Measurements from ENCODE around the gene C16orf82.

The C16orf82 gene

DNA sequence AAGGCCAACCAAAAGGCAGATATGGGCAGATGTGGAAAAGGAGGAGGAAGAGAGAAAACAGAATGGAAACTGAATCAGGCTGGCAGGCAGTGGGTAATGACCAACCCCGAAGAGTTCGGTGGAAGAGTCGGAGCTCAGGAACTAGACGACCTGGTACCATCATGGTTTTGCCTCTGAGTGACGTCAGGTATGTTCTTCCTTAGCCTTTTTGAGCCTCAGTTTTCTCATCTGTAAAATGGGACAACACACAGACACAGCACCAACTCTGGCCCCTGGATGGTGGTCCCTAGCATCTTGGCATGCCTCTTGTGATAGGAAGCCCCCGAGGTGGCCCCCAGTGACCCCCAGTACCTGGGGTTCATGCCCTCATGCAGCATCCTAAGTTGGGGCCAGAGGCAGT is 37.2 kb upstream of the C16orf82 start:
- TF ChIP-seq, protein P1, sequence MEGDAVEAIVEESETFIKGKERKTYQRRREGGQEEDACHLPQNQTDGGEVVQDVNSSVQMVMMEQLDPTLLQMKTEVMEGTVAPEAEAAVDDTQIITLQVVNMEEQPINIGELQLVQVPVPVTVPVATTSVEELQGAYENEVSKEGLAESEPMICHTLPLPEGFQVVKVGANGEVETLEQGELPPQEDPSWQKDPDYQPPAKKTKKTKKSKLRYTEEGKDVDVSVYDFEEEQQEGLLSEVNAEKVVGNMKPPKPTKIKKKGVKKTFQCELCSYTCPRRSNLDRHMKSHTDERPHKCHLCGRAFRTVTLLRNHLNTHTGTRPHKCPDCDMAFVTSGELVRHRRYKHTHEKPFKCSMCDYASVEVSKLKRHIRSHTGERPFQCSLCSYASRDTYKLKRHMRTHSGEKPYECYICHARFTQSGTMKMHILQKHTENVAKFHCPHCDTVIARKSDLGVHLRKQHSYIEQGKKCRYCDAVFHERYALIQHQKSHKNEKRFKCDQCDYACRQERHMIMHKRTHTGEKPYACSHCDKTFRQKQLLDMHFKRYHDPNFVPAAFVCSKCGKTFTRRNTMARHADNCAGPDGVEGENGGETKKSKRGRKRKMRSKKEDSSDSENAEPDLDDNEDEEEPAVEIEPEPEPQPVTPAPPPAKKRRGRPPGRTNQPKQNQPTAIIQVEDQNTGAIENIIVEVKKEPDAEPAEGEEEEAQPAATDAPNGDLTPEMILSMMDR (IDR thresholded peaks at IDR 0.05; ENCODE audit: low read length) = no peak
- no peak for TF ChIP-seq EZH2 (IDR thresholded peaks at IDR 0.05; ENCODE audit: borderline replicate concordance, low read length)
- H3F3A ChIP-seq (ENCODE audit: insufficient read depth, low read length) = no peaks in the 10 kb centered on the region
- H3K27me3 ChIP-seq (ENCODE audit: insufficient read depth, low read length) = no peaks in the 10 kb centered on the region
- no peak overlapping the region for H2AFZ ChIP-seq (ENCODE audit: low read length)
- H3K9ac ChIP-seq (ENCODE audit: low read length) = no peak overlapping the region
- no peak overlapping the region for H3K4me2 ChIP-seq (ENCODE audit: low read length)
- no peaks in the 10 kb centered on the region for H3K4me1 ChIP-seq (ENCODE audit: insufficient read depth, low read length, severe bottlenecking)
- H4K20me1 ChIP-seq (ENCODE audit: insufficient read depth, low read length) = no peaks in the 10 kb centered on the region
- no peaks in the 10 kb centered on the region for H3K9me2 ChIP-seq (ENCODE audit: low read depth, low read length)
- H3K4me3 ChIP-seq (ENCODE audit: low read depth, low read length, poor library complexity, severe bottlenecking) = no peak overlapping the region
- no peaks in the 10 kb centered on the region for H3K36me3 ChIP-seq (ENCODE audit: insufficient read depth, low read length)
- no peaks in the 10 kb centered on the region for H3K79me2 ChIP-seq (ENCODE audit: insufficient read depth, low read length)
- no peaks in the 10 kb centered on the region for H3K9me3 ChIP-seq (ENCODE audit: low read length)
- H3K27ac ChIP-seq (ENCODE audit: low read depth, low read length, poor library complexity, severe bottlenecking) = no peak overlapping the region

DNA sequence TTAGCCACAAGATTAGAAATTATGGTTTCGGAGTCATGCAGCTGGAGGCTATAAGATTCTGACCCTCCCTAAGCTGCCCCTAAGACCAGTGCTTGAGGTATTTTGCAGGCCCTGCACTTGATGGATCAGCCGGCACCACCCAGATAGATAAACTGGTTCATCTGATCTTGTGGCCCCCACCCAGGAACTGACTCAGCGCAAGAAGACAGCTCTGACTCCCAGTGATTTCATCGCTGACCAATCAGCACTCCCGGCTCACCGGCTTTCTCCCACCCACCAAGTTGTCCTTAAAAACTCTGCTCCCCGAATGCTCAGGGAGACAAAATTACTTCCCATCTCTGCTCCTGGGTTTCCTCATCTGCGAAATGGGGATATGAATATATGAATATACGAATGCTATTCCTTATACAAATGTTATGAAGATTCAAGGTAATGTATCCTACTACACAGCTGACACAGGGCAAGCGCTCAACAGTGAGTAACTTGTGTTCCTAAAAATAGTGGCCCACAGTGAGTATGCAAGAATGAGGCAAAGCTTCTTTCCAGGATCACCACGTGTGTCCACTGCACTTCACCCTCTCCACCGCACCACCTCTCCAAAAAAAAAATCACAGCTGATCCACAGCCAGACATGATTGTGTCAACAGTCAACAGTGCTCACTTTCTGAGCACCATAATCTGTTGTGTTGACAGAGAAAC is 33.3 kb upstream of the C16orf82 start:
- no peaks in the 10 kb centered on the region for H3K4me1 ChIP-seq (ENCODE audit: insufficient read depth, low read length, severe bottlenecking)
- no peaks in the 10 kb centered on the region for H3K27me3 ChIP-seq (ENCODE audit: insufficient read depth, low read length)
- no peak for TF ChIP-seq EZH2 (IDR thresholded peaks at IDR 0.05; ENCODE audit: borderline replicate concordance, low read length)
- TF ChIP-seq, protein P1 (IDR thresholded peaks at IDR 0.05; ENCODE audit: low read length) = no peak
- no peaks in the 10 kb centered on the region for H3K9me2 ChIP-seq (ENCODE audit: low read depth, low read length)
- H2AFZ ChIP-seq (ENCODE audit: low read length) = no peak overlapping the region
- H3K36me3 ChIP-seq (ENCODE audit: insufficient read depth, low read length) = no peaks in the 10 kb centered on the region
- H4K20me1 ChIP-seq (ENCODE audit: insufficient read depth, low read length) = no peaks in the 10 kb centered on the region
- H3K27ac ChIP-seq (ENCODE audit: low read depth, low read length, poor library complexity, severe bottlenecking) = no peak overlapping the region
- H3K9me3 ChIP-seq (ENCODE audit: low read length) = no peaks in the 10 kb centered on the region
- no peaks in the 10 kb centered on the region for H3K79me2 ChIP-seq (ENCODE audit: insufficient read depth, low read length)
- no peak overlapping the region for H3K4me3 ChIP-seq (ENCODE audit: low read depth, low read length, poor library complexity, severe bottlenecking)
- H3F3A ChIP-seq (ENCODE audit: insufficient read depth, low read length) = no peaks in the 10 kb centered on the region
- no peak overlapping the region for H3K4me2 ChIP-seq (ENCODE audit: low read length)
- no peak overlapping the region for H3K9ac ChIP-seq (ENCODE audit: low read length)

DNA sequence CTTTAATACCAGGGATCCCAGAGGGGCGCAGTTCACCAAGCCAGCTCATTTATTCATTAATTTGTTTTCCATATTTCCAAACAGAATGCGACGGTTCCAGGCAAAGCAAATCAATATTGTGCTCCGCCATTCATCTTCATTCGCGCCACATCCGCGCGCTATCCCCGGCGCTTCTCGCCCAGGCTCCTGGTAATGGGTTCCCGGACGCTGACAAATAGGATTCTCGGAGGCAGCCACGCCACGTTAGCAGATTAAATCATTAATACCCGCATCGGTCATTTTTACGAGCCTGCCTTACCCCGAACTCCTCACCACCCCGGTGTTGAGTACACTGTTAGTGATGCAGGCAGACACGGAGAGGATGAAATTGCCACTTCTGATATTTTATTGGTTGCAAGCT is 26.0 kb upstream of the C16orf82 start:
- no peak for TF ChIP-seq EZH2 (IDR thresholded peaks at IDR 0.05; ENCODE audit: borderline replicate concordance, low read length)
- TF ChIP-seq, protein P1 (IDR thresholded peaks at IDR 0.05; ENCODE audit: low read length) = no peak
- H4K20me1 ChIP-seq (ENCODE audit: insufficient read depth, low read length) = no peaks in the 10 kb centered on the region
- no peak overlapping the region for H3K9ac ChIP-seq (ENCODE audit: low read length)
- no peaks in the 10 kb centered on the region for H3K4me1 ChIP-seq (ENCODE audit: insufficient read depth, low read length, severe bottlenecking)
- no peaks in the 10 kb centered on the region for H3K27me3 ChIP-seq (ENCODE audit: insufficient read depth, low read length)
- H3K4me2 ChIP-seq (ENCODE audit: low read length) = no peak overlapping the region
- H2AFZ ChIP-seq (ENCODE audit: low read length) = no peak overlapping the region
- no peak overlapping the region for H3K27ac ChIP-seq (ENCODE audit: low read depth, low read length, poor library complexity, severe bottlenecking)
- no peak overlapping the region for H3K4me3 ChIP-seq (ENCODE audit: low read depth, low read length, poor library complexity, severe bottlenecking)
- no peaks in the 10 kb centered on the region for H3K36me3 ChIP-seq (ENCODE audit: insufficient read depth, low read length)
- H3F3A ChIP-seq (ENCODE audit: insufficient read depth, low read length) = no peaks in the 10 kb centered on the region
- H3K9me3 ChIP-seq (ENCODE audit: low read length) = no peaks in the 10 kb centered on the region
- no peaks in the 10 kb centered on the region for H3K9me2 ChIP-seq (ENCODE audit: low read depth, low read length)
- H3K79me2 ChIP-seq (ENCODE audit: insufficient read depth, low read length) = no peaks in the 10 kb centered on the region

Measured in OCI-LY1 (cell line).